Tibial nerve (tissue), 4 donors: ENCODE results near the gene TTC9B. TPM values are rescaled to one million over a fixed set of nuclear protein-coding genes. Genes with fewer than 3 reads are reported as not detected.

ENCODE experiments used
- DNase-seq, 2 donors: peaks; one replicate each; pipeline ENCODE4 v3.0.0-alpha.2; 2019; ENCODE audit warnings: low spot score in 2 of 2
- H3K27ac ChIP-seq, 4 donors: fragments of 200-600 bp; sonication (generic) in 3 of 4; one replicate each; pipeline ENCODE4 v1.5.1; 2017 to 2019; ENCODE audit warnings: mild to moderate bottlenecking in 1 of 4
- H3K27me3 ChIP-seq, 2 donors: fragments of 200-600 bp; sonication (generic) in 1 of 2; one replicate each; pipeline versions ENCODE4 v1.5.1 to v1.6.0; 2017 to 2019
- H3K36me3 ChIP-seq, 3 donors: fragments of 200-600 bp; sonication (generic); one replicate each; pipeline ENCODE4 v1.5.1; 2018 to 2019
- H3K4me1 ChIP-seq, 4 donors: fragments of 200-600 bp; sonication (generic) in 3 of 4; one replicate each; pipeline ENCODE4 v1.5.1; 2017 to 2019
- H3K4me3 ChIP-seq, 4 donors: fragments of 200-600 bp; sonication (generic) in 3 of 4; one replicate each; pipeline ENCODE4 v1.5.1; 2017 to 2019; ENCODE audit warnings: mild to moderate bottlenecking in 1 of 4, moderate library complexity in 1 of 4
- H3K9me3 ChIP-seq, 4 donors: fragments of 200-600 bp; sonication (generic) in 3 of 4; one replicate each; pipeline ENCODE4 v1.5.1; 2017 to 2019
- CTCF ChIP-seq, 5 experiments: fragments of 200-600 bp in 3 of 5; fragments of 450-650 bp in 2 of 5; sonication (generic) in 3 of 5; IDR thresholded peaks; one replicate each; pipeline ENCODE4 v1.5.1; 2016 to 2019; ENCODE audit warnings: antibody characterized with exemption in 5 of 5, mild to moderate bottlenecking in 3 of 5, moderate library complexity in 2 of 5
- EP300 ChIP-seq, 2 donors: sonication (generic); formaldehyde crosslinking; IDR thresholded peaks; one replicate each; pipeline ENCODE4 v1.6.1; 2017; ENCODE audit warnings: antibody characterized with exemption in 2 of 2, mild to moderate bottlenecking in 1 of 2
- POLR2A ChIP-seq, 2 donors: fragments of 450-650 bp; IDR thresholded peaks; one replicate each; pipeline ENCODE4 v1.6.1; 2017; ENCODE audit warnings: antibody characterized with exemption in 2 of 2, mild to moderate bottlenecking in 2 of 2, moderate library complexity in 2 of 2
- WGBS, 2 donors: methylation state at CpG; one replicate each; pipeline ENCODE4 v1.1.5; 2018; 5-methylcytosine and 5-hydroxymethylcytosine counted together
- total RNA-seq, 4 donors: library from RNA; depleted of rRNA; stranded (reverse); fragments of >200 nt; gene quantifications; one replicate each; pipeline ENCODE4 v1.1.0, GENCODE V29; 2016

The TTC9B gene
- total RNA-seq, 4 donors from 2014 or later, result 0.84 TPM; not detected in 3

- no peak overlapping the region for H3K27ac ChIP-seq
- peaks cover 0 to 62% (median 0%) of the 10 kb centered on the region in 3 donors for H3K36me3 ChIP-seq
- H3K27me3 ChIP-seq, result no peaks in the 10 kb centered on the region
- DNase-seq, result no peak
- no peak overlapping the region for H3K4me3 ChIP-seq
- 90 to 93% methylated on average over 6 of the region's 6 CpGs for WGBS, 2 donors
- TF ChIP-seq EP300 (IDR thresholded peaks at IDR 0.05) (no peak), POLR2A (IDR thresholded peaks at IDR 0.05) (no peak)
- H3K4me1 ChIP-seq, result peaks cover 0 to 48% (median 0%) of the 10 kb centered on the region in 4 donors
- no peaks in the 10 kb centered on the region for H3K9me3 ChIP-seq
These were observed 47.5 kb upstream of the TTC9B start for GRCh38 chr19:40265763-40266099.

GRCh38 chr19:40265055-40265762, 47.0 kb upstream of the TTC9B start:
- Histone ChIP-seq H3K9me3 (no peaks in the 10 kb centered on the region), H3K36me3 (peaks cover 0 to 60% (median 0%) of the 10 kb centered on the region in 3 donors), H3K4me3 (no peak overlapping the region), H3K27me3 (no peaks in the 10 kb centered on the region), H3K27ac (no peak overlapping the region), H3K4me1 (peaks cover 0 to 43% (median 0%) of the 10 kb centered on the region in 4 donors)
- WGBS, 2 donors, result 78 to 88% methylated on average over 16 to 22 of the region's 22 CpGs
- no peak for TF ChIP-seq CTCF (IDR thresholded peaks at IDR 0.05)
- no peak for TF ChIP-seq EP300 (IDR thresholded peaks at IDR 0.05)
- no peak for TF ChIP-seq POLR2A (IDR thresholded peaks at IDR 0.05)
- no peak for DNase-seq

- Histone ChIP-seq H3K4me1 (peaks cover 0 to 37% (median 0%) of the 10 kb centered on the region in 4 donors), H3K27me3 (no peaks in the 10 kb centered on the region), H3K27ac (no peak overlapping the region), H3K36me3 (peaks cover 0 to 52% (median 0%) of the 10 kb centered on the region in 3 donors), H3K4me3 (no peak overlapping the region), H3K9me3 (no peaks in the 10 kb centered on the region)
- no peak for DNase-seq
- 67 to 73% methylated on average over 14 to 19 of the region's 19 CpGs for WGBS, 2 donors
- TF ChIP-seq EP300 (IDR thresholded peaks at IDR 0.05), result no peak
These were observed 46.3 kb upstream of the TTC9B start for GRCh38 chr19:40264314-40265054.

GRCh38 chr19:40263440-40264313, 45.5 kb upstream of the TTC9B start:
- H3K9me3 ChIP-seq, result no peaks in the 10 kb centered on the region
- TF ChIP-seq CTCF (IDR thresholded peaks at IDR 0.05) (no peak), EP300 (IDR thresholded peaks at IDR 0.05) (no peak), POLR2A (IDR thresholded peaks at IDR 0.05) (no peak)
- no peaks in the 10 kb centered on the region for H3K27me3 ChIP-seq
- no peak overlapping the region for H3K4me3 ChIP-seq
- DNase-seq, result no peak
- 85 to 89% methylated on average over 18 to 22 of the region's 24 CpGs for WGBS, 2 donors
- no peak overlapping the region for H3K27ac ChIP-seq
- peaks cover 0 to 45% (median 0%) of the 10 kb centered on the region in 3 donors for H3K36me3 ChIP-seq
- peaks cover 0 to 31% (median 0%) of the 10 kb centered on the region in 4 donors for H3K4me1 ChIP-seq

- no peak overlapping the region for H3K27ac ChIP-seq
- H3K36me3 ChIP-seq, result peaks cover 0 to 38% (median 0%) of the 10 kb centered on the region in 3 donors
- no peaks in the 10 kb centered on the region for H3K27me3 ChIP-seq
- 90 to 92% methylated on average over 3 of the region's 3 CpGs for WGBS, 2 donors
- DNase-seq, result no peak
- H3K4me3 ChIP-seq, result no peak overlapping the region
- TF ChIP-seq POLR2A (IDR thresholded peaks at IDR 0.05) (no peak), CTCF (IDR thresholded peaks at IDR 0.05) (no peak), EP300 (IDR thresholded peaks at IDR 0.05) (no peak)
- H3K4me1 ChIP-seq, result peaks cover 0 to 19% (median 0%) of the 10 kb centered on the region in 4 donors
- no peaks in the 10 kb centered on the region for H3K9me3 ChIP-seq
These were observed 44.2 kb upstream of the TTC9B start for GRCh38 chr19:40262422-40262821.
